Inflammatory macrophage treated with lipopolysaccharide for 4 hours (primary cell): ENCODE data around the gene HMOX1.
"Not testable (repeated sequence)": the region's sequence is repeated elsewhere in the genome, so short reads cannot be mapped to it uniquely, and the experiment has no call there.

Experiments
- DNase-seq: peaks from one replicate; pipeline ENCODE4 v3.0.0-alpha.2; 2020

The HMOX1 gene

DNA sequence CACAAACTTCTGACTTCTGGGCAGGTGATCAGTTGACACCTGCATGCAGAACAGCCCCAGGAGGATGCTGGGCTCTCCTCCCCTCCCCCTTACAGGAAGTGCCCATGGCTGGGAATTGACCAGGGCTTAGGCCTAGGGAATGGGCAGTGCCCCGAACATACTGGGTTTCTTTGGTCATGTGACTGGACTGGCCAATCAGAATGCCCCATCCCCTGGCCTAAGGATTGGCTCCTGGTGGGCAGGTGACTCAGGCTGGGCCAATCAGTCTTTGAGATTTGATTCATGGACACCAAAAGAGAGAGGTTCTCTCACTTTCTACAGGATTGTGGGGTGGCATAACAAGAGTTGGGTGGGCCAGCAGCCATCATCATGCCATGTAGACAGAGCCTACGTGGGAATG is 56.2 kb downstream of the HMOX1 start:
- no peak for DNase-seq

DNA sequence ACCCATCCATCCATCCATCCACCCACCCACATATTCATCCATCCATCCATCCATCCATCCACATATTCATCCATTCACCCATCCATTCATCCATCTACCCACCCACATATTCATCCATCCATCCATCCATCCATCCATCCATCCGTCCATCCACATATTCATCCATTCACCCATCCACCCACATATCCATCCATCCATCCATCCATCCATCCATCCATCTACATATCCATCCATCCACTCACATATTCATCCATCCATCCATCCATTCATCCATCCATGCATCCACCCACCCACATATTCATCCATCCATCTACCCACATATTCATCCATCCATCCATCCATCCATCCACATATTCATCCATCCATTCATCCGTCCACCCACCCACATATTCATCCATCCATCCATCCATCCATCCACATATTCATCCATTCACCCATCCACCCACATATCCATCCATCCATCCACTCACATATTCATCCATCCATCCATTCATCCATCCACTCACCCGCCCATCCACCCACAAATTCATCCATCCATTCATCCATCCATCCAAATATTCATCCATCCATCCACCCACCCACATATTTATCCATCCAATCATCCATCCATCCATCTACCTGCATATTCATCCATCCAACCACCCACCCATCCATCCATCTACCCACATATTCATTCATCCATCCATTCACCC is 57.9 kb downstream of the HMOX1 start:
- not testable (repeated sequence) for DNase-seq

DNA sequence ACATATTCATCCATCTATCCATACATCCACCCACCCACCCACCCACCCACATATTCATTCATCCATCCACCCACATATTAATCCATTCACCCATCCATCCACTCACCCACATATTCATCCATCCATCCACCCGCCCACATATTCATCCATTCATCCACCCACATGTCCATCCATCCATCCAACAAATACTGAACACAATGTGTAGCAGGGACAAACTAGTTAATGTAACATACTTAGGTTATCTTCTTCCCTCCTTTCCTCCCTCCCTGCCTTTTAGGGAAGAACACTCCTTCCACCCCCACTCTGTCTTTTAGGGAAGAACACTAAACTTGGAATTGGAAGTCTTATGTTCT is 58.4 kb downstream of the HMOX1 start:
- DNase-seq: no peak

- DNase-seq: no peak
Observed at GRCh38 chr22:35440129-35440528, 59.2 kb downstream of the HMOX1 start.

DNA sequence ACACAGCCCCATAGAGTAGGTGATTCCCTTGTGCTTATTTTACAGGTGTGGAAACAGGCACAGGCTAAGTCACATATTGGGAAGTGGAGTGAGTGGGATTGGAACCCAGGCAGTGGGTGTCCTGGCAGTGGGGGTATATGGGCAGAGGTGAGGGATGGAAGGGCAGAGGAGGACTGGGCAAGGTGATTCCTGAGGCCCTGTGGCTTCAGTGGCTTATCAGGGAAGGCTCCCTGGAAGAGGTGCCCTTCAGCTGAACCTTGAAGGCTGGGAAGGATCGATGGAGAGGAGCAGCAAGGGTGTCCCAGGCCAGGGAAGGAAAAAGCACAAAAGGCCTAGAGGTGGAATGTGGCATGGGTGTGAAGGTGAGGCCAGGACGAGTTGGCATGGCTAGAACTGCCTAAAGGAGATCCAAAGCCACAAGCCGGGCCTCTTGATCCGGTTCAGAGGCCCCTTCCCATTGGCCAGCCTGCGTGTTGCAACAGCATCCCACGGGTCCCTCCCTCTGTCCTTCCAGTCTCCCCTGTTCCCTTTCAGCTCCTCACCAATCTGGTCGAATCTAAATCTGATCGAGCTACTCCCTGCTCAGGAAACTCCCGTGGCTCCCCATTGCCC is 60.7 kb downstream of the HMOX1 start:
- DNase-seq: no peak

- DNase-seq: no peak
Observed at GRCh38 chr22:35442471-35442870, 61.6 kb downstream of the HMOX1 start.

DNA sequence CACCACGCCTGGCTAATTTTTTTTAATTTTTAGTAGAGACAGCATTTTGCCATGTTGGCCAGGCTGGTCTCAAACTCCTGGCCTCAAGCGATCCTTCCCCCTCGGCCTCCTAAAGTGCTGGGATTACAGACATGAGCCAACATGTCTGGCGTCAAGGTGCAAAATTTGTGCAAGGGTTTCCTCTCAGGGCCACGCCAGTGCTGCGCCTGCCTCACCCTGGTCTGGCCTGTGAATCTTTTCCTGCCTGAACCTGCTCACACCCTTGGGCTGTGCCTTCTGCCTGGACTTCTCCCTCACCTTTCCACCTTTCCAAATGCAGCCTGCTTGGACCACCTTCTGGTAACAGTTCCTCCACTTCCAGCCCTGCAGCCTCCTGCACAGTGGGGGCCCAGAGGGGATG is 62.4 kb downstream of the HMOX1 start:
- DNase-seq: no peak
